ENCODE results near the gene XPNPEP1.

XPNPEP1 gene

DNA sequence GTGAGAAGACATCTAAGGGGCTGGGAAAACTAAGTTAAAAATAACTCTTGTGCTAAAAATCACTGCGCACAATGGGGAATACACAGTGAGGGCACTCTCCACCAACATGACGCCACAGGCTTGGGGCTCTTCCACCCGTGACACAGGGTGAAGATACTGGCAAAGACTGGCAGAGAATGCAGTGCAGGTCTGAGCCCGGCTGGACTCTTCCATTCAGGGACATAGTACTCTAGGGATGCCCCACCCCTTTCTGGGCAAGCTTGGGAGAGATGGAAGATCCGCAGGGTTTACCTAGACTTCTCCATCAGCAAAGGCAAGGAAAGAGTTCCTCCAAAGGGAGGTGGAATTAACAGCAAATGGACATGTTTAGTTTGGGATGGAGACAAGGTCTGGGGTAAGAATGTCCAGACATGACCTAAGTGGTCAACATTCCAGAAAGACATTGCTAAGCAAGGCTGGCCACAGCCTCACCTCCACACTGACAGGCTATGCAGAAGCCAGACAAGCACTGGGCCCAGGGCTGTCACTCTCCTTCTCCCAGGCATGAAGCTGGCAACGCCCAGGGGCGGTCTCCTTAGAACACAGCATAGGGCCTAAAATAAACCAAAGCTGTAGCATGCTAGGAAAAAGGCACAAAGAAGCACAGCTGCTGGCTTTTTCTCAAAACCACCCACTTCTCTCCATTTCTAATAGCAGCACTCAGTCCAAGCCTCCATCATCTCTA is 28.1 kb downstream of the XPNPEP1 start:
- no peak for DNase-seq (ENCODE audit: low spot score)

DNA sequence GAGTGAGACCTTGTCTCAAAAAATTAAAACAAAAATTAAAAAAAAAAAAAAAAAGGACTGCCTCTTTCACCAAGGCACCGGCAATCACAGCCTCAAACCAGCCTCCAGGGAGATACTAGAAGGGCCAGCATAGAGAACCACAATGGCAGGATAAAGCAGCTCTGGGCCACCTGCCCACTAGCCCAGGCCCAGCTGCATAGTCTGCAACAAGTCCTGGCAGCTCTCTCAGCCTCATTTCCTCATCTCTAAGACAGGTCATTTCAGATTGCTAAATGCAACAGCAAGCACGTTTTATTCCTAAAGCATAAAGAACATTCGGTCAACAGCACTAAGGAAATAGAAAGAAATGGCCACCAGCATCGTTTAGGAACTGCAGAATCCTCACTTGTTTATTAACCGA is 28.8 kb downstream of the XPNPEP1 start:
- in situ Hi-C loops (cut with MboI; ENCODE audit: low sequenced_read_pairs, unreplicated experiment): no loop called here
- TF ChIP-seq, protein P1, sequence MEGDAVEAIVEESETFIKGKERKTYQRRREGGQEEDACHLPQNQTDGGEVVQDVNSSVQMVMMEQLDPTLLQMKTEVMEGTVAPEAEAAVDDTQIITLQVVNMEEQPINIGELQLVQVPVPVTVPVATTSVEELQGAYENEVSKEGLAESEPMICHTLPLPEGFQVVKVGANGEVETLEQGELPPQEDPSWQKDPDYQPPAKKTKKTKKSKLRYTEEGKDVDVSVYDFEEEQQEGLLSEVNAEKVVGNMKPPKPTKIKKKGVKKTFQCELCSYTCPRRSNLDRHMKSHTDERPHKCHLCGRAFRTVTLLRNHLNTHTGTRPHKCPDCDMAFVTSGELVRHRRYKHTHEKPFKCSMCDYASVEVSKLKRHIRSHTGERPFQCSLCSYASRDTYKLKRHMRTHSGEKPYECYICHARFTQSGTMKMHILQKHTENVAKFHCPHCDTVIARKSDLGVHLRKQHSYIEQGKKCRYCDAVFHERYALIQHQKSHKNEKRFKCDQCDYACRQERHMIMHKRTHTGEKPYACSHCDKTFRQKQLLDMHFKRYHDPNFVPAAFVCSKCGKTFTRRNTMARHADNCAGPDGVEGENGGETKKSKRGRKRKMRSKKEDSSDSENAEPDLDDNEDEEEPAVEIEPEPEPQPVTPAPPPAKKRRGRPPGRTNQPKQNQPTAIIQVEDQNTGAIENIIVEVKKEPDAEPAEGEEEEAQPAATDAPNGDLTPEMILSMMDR (IDR thresholded peaks at IDR 0.05; ENCODE audit: borderline replicate concordance, control extremely low read depth, extremely low read depth, insufficient read depth, missing control alignments): no peak
- no peak for DNase-seq (ENCODE audit: low spot score)

More for the DNA sequence above, 28.1 kb downstream of the XPNPEP1 start:
- in situ Hi-C loops (cut with MboI; ENCODE audit: low sequenced_read_pairs, unreplicated experiment): no loop called here
- TF ChIP-seq, protein P1 (IDR thresholded peaks at IDR 0.05; ENCODE audit: borderline replicate concordance, control extremely low read depth, extremely low read depth, insufficient read depth, missing control alignments): no peak

DNA sequence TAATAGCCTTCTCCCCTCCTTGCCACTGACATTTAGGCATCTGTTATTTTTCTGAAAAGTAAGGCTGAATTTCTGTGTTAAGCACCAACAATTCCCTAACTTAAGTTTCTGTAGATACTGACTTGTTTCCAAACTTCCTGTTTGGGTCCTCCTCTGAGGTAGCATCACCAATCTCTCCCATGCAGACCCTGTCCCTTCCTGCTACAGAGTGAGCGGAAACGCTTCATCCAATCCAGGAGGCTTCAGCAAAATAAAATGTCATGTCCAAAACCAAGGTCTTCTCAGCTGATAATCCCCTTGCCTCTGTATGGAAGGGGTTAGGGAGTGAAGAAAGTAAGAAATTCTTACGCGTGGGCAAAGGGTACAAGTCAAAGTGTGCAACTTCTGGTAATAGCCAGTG is 29.9 kb downstream of the XPNPEP1 start:
- in situ Hi-C loops (cut with MboI; ENCODE audit: low sequenced_read_pairs, unreplicated experiment): no loop called here
- no peak for DNase-seq (ENCODE audit: low spot score)
- TF ChIP-seq, protein P1 (IDR thresholded peaks at IDR 0.05; ENCODE audit: borderline replicate concordance, control extremely low read depth, extremely low read depth, insufficient read depth, missing control alignments): no peak

DNA sequence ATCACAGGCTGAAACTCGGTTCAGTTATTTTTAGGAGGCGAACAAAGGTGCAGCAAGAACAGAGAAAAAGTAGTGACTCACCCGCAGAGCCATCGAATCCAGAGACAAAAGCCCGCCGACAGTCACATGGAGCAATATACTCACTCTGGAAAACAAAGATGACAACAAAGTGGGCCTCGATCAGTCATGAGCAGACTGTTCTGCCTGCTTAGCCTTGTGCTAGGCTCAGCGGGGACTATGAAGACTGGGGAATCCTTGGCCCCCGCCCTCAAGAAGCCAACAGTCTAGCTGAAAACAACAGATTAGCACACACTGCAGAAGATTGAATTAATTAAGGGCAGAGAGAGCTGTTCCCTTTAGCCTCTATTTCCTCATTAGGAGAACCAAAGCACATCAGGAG is 30.4 kb downstream of the XPNPEP1 start:
- in situ Hi-C loops (cut with MboI; ENCODE audit: low sequenced_read_pairs, unreplicated experiment): no loop called here
- TF ChIP-seq, protein P1 (IDR thresholded peaks at IDR 0.05; ENCODE audit: borderline replicate concordance, control extremely low read depth, extremely low read depth, insufficient read depth, missing control alignments): no peak
- DNase-seq (ENCODE audit: low spot score): no peak

DNA sequence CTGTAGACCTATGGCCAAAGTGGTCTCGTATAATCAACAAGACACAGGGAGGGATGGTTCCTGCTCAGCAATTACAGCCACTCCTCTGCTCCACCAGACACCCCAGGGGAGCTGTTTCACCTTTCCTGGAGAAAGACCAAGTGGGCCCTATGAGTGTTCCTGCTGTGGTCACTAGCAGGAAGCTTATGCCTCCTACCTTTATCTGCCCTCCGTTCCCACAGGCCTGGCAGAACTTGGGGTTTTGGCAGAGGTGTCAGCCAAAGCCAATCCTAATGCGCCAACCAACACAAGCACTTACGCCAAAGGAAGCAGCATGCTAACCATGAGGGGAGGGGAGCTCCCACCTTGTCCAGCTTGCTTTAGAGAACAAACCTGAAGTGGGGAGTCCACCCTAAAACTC is 31.2 kb downstream of the XPNPEP1 start:
- DNase-seq (ENCODE audit: low spot score): no peak
- TF ChIP-seq, protein P1 (IDR thresholded peaks at IDR 0.05; ENCODE audit: borderline replicate concordance, control extremely low read depth, extremely low read depth, insufficient read depth, missing control alignments): no peak

DNA sequence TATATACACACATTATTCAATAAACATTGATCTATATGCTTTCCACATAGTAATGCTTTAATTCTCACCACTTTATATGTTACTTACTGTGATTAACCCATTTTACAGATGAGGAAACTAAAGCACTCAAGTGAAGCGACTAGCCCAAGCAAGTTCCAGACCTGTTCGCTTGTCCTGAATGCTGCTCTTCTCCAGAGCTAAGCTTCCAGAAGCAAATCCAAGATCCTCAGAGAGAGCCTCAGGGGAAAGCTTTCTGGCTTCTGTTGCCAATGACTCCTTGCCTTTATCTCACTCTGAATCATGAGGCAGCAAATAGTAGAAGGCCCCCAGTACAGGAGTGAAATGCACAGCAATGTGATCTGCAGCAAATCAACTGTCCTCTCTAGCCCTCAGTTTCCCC is 32.2 kb downstream of the XPNPEP1 start:
- TF ChIP-seq, protein P1 (IDR thresholded peaks at IDR 0.05; ENCODE audit: borderline replicate concordance, control extremely low read depth, extremely low read depth, insufficient read depth, missing control alignments): no peak
- in situ Hi-C loops (cut with MboI; ENCODE audit: low sequenced_read_pairs, unreplicated experiment): no loop called here
- no peak for DNase-seq (ENCODE audit: low spot score)

More for the DNA sequence above, 31.2 kb downstream of the XPNPEP1 start:
- in situ Hi-C loops (cut with MboI; ENCODE audit: low sequenced_read_pairs, unreplicated experiment): no loop called here

Measured in GM13976 (cell line).